DND-41 (cell line): Measurements from ENCODE around the gene TTC16.

ENCODE experiments used
- ATAC-seq: fragments of 200-7000 bp; cut with Tn5 transposase; 3 replicates; pipeline ENCODE4 v1.9.1; 2021; ENCODE audit warnings: low read depth; ENCODE audit not compliant: insufficient read depth
- DNase-seq: peaks from one replicate; pipeline ENCODE4 v3.0.0-alpha.2; 2020
- H2AFZ ChIP-seq: 2 replicates; pipeline ENCODE4 v1.6.0; 2012; ENCODE audit warnings: low read depth, low read length
- H3K27ac ChIP-seq: 2 replicates; pipeline ENCODE4 v1.5.1; 2012; ENCODE audit warnings: low read length, inconsistent platforms
- H3K27me3 ChIP-seq: fragments of 200-600 bp; sonication (generic); 2 replicates; pipeline ENCODE4 v1.6.0; 2012; ENCODE audit warnings: low read length, mild to moderate bottlenecking, inconsistent platforms; ENCODE audit not compliant: insufficient read depth, poor library complexity
- H3K36me3 ChIP-seq: 2 replicates; pipeline ENCODE4 v1.5.1; 2012; ENCODE audit warnings: low read length, inconsistent platforms; ENCODE audit not compliant: insufficient read depth
- H3K4me1 ChIP-seq: 2 replicates; pipeline ENCODE4 v1.5.1; 2012; ENCODE audit warnings: mild to moderate bottlenecking, low read length; ENCODE audit not compliant: insufficient read depth
- H3K4me2 ChIP-seq: 2 replicates; pipeline ENCODE4 v1.6.0; 2012; ENCODE audit warnings: mild to moderate bottlenecking, moderate library complexity, low read length, inconsistent platforms; ENCODE audit not compliant: insufficient read depth
- H3K4me3 ChIP-seq, 2 experiments: fragments of 200-600 bp in 1 of 2; shearing (Covaris generic) in 1 of 2; 2 replicates each; pipeline ENCODE4 v1.5.1; 2012 to 2016; ENCODE audit warnings: inconsistent platforms in 2 of 2, low read length in 2 of 2, mild to moderate bottlenecking in 2 of 2, low read depth in 1 of 2, moderate library complexity in 1 of 2
- H3K79me2 ChIP-seq: 2 replicates; pipeline ENCODE4 v1.6.0; 2012; ENCODE audit warnings: low read length, inconsistent platforms; ENCODE audit not compliant: insufficient read depth
- H3K9ac ChIP-seq: 2 replicates; pipeline ENCODE4 v1.6.0; 2012; ENCODE audit warnings: low read depth, mild to moderate bottlenecking, inconsistent platforms, low read length, moderate library complexity
- H3K9me3 ChIP-seq: 2 replicates; pipeline ENCODE4 v1.5.1; 2012; ENCODE audit warnings: low read length, moderate library complexity, mild to moderate bottlenecking, inconsistent platforms; ENCODE audit not compliant: insufficient read depth, severe bottlenecking
- H4K20me1 ChIP-seq: 2 replicates; pipeline ENCODE4 v1.6.0; 2012; ENCODE audit warnings: low read length; ENCODE audit not compliant: insufficient read depth
- EZH2 ChIP-seq: IDR thresholded peaks from 3 replicates; pipeline ENCODE4 v1.6.1; 2012; ENCODE audit warnings: borderline replicate concordance, low read depth, mild to moderate bottlenecking, moderate library complexity, low read length, inconsistent platforms; ENCODE audit not compliant: severe bottlenecking
- TF ChIP-seq, protein P1 (sequence below): IDR thresholded peaks from 2 replicates; pipeline ENCODE4 v1.5.1; 2012; ENCODE audit warnings: borderline replicate concordance, low read length, moderate library complexity, mild to moderate bottlenecking; ENCODE audit not compliant: poor library complexity, severe bottlenecking; ENCODE audit errors: extremely low read depth

The TTC16 gene

DNA sequence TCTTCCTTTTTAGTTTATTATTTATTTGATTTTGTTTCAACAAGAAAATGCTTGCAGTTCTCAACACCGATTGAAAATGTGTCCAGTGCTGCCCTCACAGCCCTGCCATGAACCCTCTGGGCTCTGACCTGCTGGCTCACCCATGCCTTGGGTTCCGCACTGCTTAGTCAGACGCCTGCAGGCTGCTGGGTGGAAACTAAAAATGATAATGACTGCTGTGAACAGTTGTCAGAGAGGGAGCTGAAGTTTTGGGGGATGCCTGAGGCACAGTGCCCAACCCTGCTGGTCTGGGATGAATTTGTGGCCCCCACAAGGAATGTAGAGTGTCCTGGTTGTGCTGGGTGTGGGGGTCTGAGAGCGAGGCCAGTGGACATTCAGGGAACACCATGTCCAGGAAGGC, 31.3 kb upstream of the TTC16 start:
- Histone ChIP-seq H3K4me2 (no peak overlapping the region), H3K4me3 (no peak overlapping the region), H3K9me3 (no peaks in the 10 kb centered on the region), H3K36me3 (0 out of 2 replicates have a peak, but pooled peaks cover 6% of the 10 kb centered on the region), H3K4me1 (no peaks in the 10 kb centered on the region), H3K27me3 (no peaks in the 10 kb centered on the region), H4K20me1 (no peaks in the 10 kb centered on the region), H3K79me2 (no peaks in the 10 kb centered on the region), H2AFZ (no peak overlapping the region), H3K9ac (no peak overlapping the region), H3K27ac (no peak overlapping the region)
- ATAC-seq: no peak
- no peak for TF ChIP-seq EZH2
- TF ChIP-seq, protein P1, sequence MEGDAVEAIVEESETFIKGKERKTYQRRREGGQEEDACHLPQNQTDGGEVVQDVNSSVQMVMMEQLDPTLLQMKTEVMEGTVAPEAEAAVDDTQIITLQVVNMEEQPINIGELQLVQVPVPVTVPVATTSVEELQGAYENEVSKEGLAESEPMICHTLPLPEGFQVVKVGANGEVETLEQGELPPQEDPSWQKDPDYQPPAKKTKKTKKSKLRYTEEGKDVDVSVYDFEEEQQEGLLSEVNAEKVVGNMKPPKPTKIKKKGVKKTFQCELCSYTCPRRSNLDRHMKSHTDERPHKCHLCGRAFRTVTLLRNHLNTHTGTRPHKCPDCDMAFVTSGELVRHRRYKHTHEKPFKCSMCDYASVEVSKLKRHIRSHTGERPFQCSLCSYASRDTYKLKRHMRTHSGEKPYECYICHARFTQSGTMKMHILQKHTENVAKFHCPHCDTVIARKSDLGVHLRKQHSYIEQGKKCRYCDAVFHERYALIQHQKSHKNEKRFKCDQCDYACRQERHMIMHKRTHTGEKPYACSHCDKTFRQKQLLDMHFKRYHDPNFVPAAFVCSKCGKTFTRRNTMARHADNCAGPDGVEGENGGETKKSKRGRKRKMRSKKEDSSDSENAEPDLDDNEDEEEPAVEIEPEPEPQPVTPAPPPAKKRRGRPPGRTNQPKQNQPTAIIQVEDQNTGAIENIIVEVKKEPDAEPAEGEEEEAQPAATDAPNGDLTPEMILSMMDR: no peak
- no peak for DNase-seq

DNA sequence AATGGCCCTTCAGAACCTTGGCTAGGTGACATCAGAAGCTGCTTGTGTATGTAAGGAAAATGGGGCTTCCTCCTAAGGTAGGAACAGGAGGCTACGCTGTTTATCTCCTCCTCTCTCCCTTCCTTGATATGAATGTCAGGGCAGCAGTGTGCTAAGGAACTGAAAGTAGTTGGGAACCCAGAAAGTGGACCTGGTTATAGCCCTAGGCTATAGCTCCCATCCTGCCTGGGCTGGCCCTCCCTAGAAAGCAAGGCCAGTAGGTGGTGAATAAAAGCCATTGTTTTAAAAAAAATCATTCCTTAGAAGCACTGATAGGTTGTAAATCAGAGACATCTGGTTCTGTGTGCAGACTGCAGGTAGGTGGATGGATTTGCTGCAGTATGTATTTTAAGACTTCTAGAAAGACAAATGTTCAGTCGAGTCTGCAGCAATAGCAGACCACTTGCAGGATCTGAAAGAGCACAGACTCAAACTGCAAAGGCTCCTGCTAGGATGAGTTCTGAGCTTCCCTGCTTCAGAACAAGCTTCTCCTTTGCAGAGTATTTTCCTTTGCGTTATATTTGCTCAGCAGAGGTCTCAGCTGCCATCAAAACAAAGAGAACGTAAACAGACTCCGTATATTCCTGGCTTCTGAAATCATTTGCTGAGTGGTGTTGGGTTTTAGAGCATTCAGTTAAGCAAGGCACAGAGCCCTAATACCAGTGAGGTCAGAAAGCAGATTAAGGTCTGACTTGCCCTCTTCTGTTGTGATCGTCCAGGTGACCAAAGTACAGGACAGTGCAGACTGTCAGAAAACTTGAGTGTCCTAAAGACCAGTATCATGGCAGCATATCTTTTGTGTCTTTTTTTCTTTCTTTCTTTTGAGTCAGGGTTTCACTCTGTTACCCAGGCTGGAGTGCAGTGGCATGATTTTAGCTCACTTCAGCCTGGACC, 29.2 kb upstream of the TTC16 start:
- Histone ChIP-seq H3K27me3 (no peaks in the 10 kb centered on the region), H3K36me3 (0 out of 2 replicates have a peak, but pooled peaks cover 6% of the 10 kb centered on the region)
- ATAC-seq: no peak

DNA sequence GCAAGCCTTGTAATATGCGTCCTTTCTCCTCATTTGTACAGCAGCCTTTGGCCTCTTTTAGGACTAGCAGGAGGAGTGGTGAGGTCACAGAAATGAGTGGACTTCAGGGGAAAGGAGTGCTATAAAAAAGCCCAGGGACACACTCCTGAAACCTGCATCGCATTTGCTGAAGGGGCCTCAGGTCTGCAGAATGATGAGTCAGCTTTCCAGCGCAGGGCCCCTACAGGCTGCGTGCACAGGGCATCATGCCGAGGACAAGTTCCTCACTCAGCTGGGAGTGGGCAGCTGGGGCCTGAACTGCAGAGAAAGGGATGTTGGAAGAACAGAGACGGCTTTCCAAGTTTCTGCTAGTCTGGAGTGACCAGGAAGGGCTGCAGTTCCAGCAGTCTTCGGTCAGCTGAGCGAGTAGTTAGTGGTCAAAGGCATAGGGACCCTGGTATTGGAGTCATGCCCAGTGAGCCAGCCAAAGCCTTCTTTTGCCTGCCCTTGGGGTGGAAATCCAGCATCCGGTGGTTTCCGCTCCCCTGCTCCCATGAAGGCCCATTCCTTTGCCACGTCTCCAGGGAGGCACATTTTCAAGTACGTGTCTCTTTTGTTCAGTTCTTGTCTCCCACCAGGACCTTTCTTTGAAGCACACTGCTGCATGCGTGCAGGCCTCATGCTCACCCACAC, 26.4 kb upstream of the TTC16 start:
- no peak overlapping the region for H3K4me2 ChIP-seq
- no peak overlapping the region for H3K27ac ChIP-seq
- no peaks in the 10 kb centered on the region for H3K79me2 ChIP-seq
- H3K27me3 ChIP-seq: no peaks in the 10 kb centered on the region
- H3K4me1 ChIP-seq: no peaks in the 10 kb centered on the region
- H4K20me1 ChIP-seq: no peaks in the 10 kb centered on the region
- H3K9me3 ChIP-seq: no peaks in the 10 kb centered on the region
- DNase-seq (no peak), ATAC-seq (no peak)
- TF ChIP-seq, protein P1: no peak
- TF ChIP-seq EZH2: no peak
- no peaks in the 10 kb centered on the region for H3K36me3 ChIP-seq
- H2AFZ ChIP-seq: no peak overlapping the region
- no peak overlapping the region for H3K4me3 ChIP-seq
- H3K9ac ChIP-seq: no peak overlapping the region

More for the DNA sequence above, 29.2 kb upstream of the TTC16 start:
- Histone ChIP-seq H3K9me3 (no peaks in the 10 kb centered on the region), H2AFZ (no peak overlapping the region), H3K4me2 (no peak overlapping the region), H3K79me2 (no peaks in the 10 kb centered on the region), H3K4me1 (no peaks in the 10 kb centered on the region), H3K9ac (no peak overlapping the region), H3K4me3 (no peak overlapping the region), H4K20me1 (no peaks in the 10 kb centered on the region), H3K27ac (no peak overlapping the region)
- TF ChIP-seq EZH2: no peak
- TF ChIP-seq, protein P1: no peak
- DNase-seq: no peak
